Tibial nerve (tissue), 4 donors: Measurements from ENCODE around the gene TBC1D2B. TPM values are rescaled to one million over a fixed set of nuclear protein-coding genes. Genes with fewer than 3 reads are reported as not detected.
A peak's percentile ranks its signal among the peaks of the same experiment; 100 is the strongest.

ENCODE experiments used
- DNase-seq, 2 donors: peaks; one replicate each; pipeline ENCODE4 v3.0.0-alpha.2; 2019; ENCODE audit warnings: low spot score in 2 of 2
- H3K27ac ChIP-seq, 4 donors: fragments of 200-600 bp; sonication (generic) in 3 of 4; one replicate each; pipeline ENCODE4 v1.5.1; 2017 to 2019; ENCODE audit warnings: mild to moderate bottlenecking in 1 of 4
- H3K27me3 ChIP-seq, 2 donors: fragments of 200-600 bp; sonication (generic) in 1 of 2; one replicate each; pipeline versions ENCODE4 v1.5.1 to v1.6.0; 2017 to 2019
- H3K36me3 ChIP-seq, 3 donors: fragments of 200-600 bp; sonication (generic); one replicate each; pipeline ENCODE4 v1.5.1; 2018 to 2019
- H3K4me1 ChIP-seq, 4 donors: fragments of 200-600 bp; sonication (generic) in 3 of 4; one replicate each; pipeline ENCODE4 v1.5.1; 2017 to 2019
- H3K4me3 ChIP-seq, 4 donors: fragments of 200-600 bp; sonication (generic) in 3 of 4; one replicate each; pipeline ENCODE4 v1.5.1; 2017 to 2019; ENCODE audit warnings: mild to moderate bottlenecking in 1 of 4, moderate library complexity in 1 of 4
- H3K9me3 ChIP-seq, 4 donors: fragments of 200-600 bp; sonication (generic) in 3 of 4; one replicate each; pipeline ENCODE4 v1.5.1; 2017 to 2019
- CTCF ChIP-seq, 5 experiments: fragments of 200-600 bp in 3 of 5; fragments of 450-650 bp in 2 of 5; sonication (generic) in 3 of 5; IDR thresholded peaks; one replicate each; pipeline ENCODE4 v1.5.1; 2016 to 2019; ENCODE audit warnings: antibody characterized with exemption in 5 of 5, mild to moderate bottlenecking in 3 of 5, moderate library complexity in 2 of 5
- EP300 ChIP-seq, 2 donors: sonication (generic); formaldehyde crosslinking; IDR thresholded peaks; one replicate each; pipeline ENCODE4 v1.6.1; 2017; ENCODE audit warnings: antibody characterized with exemption in 2 of 2, mild to moderate bottlenecking in 1 of 2
- POLR2A ChIP-seq, 2 donors: fragments of 450-650 bp; IDR thresholded peaks; one replicate each; pipeline ENCODE4 v1.6.1; 2017; ENCODE audit warnings: antibody characterized with exemption in 2 of 2, mild to moderate bottlenecking in 2 of 2, moderate library complexity in 2 of 2
- WGBS, 2 donors: methylation state at CpG; one replicate each; pipeline ENCODE4 v1.1.5; 2018; 5-methylcytosine and 5-hydroxymethylcytosine counted together
- total RNA-seq, 4 donors: library from RNA; depleted of rRNA; stranded (reverse); fragments of >200 nt; gene quantifications; one replicate each; pipeline ENCODE4 v1.1.0, GENCODE V29; 2016

TBC1D2B gene
- total RNA-seq, 4 donors from 2014 or later, result 64.5 to 127 (median 94.5) TPM

GRCh38 chr15:78083186-78083585 lies 5.7 kb upstream of the TBC1D2B start:
- TF ChIP-seq EP300 (IDR thresholded peaks at IDR 0.05), result no peak
- no peak for TF ChIP-seq CTCF (IDR thresholded peaks at IDR 0.05)
- no peak for TF ChIP-seq POLR2A (IDR thresholded peaks at IDR 0.05)
- H3K27ac ChIP-seq, result no peak overlapping the region
- WGBS, 2 donors, result 64 to 85% methylated on average over 4 of the region's 4 CpGs
- no peaks in the 10 kb centered on the region for H3K27me3 ChIP-seq
- no peak overlapping the region for H3K4me3 ChIP-seq
- no peak for DNase-seq
- H3K36me3 ChIP-seq, result no peaks in the 10 kb centered on the region
- no peaks in the 10 kb centered on the region for H3K9me3 ChIP-seq
- peaks cover 0 to 16% (median 0%) of the 10 kb centered on the region in 4 donors for H3K4me1 ChIP-seq

DNA sequence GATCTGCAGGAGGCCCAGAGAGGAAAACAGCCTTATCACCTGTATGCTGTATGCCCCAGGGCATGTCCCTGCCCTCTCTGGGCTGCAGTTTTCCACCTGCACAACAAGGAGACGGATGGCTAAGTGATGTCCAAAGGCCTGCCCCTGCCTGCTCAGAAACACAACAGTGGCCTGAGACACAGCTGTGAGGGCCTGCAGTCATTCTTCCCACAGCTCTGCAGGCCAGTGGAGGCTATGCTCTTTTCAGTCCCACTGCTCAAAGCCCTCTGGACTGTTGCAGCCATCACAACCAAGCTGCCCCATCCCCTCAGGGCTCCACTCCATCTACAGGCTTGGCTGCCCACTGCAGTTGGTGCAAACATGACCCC lies 5.2 kb upstream of the TBC1D2B start:
- Histone ChIP-seq H3K27me3 (no peaks in the 10 kb centered on the region), H3K36me3 (no peaks in the 10 kb centered on the region), H3K9me3 (no peaks in the 10 kb centered on the region), H3K4me1 (peaks cover 0 to 20% (median 0%) of the 10 kb centered on the region in 4 donors), H3K27ac (no peak overlapping the region), H3K4me3 (no peak overlapping the region)
- 80 to 100% methylated on average over 1 of the region's 1 CpG for WGBS, 2 donors
- DNase-seq, result no peak
- TF ChIP-seq CTCF (IDR thresholded peaks at IDR 0.05) (no peak), EP300 (IDR thresholded peaks at IDR 0.05) (no peak)

- no peak overlapping the region for H3K4me3 ChIP-seq
- 59 to 79% methylated on average over 5 of the region's 5 CpGs for WGBS, 2 donors
- peak overlapping the region in 1 of 4 donors; percentile 16 for H3K27ac ChIP-seq
- H3K27me3 ChIP-seq, result no peaks in the 10 kb centered on the region
- no peaks in the 10 kb centered on the region for H3K9me3 ChIP-seq
- H3K4me1 ChIP-seq, result peaks cover 0 to 20% (median 0%) of the 10 kb centered on the region in 4 donors
- DNase-seq, result no peak
- peak in 1 of 2 donors; percentile 45 for TF ChIP-seq EP300 (IDR thresholded peaks at IDR 0.05)
- no peak for TF ChIP-seq CTCF (IDR thresholded peaks at IDR 0.05)
- TF ChIP-seq POLR2A (IDR thresholded peaks at IDR 0.05), result no peak
- H3K36me3 ChIP-seq, result no peaks in the 10 kb centered on the region
These were observed 4.7 kb upstream of the TBC1D2B start for GRCh38 chr15:78082106-78082742.

DNA sequence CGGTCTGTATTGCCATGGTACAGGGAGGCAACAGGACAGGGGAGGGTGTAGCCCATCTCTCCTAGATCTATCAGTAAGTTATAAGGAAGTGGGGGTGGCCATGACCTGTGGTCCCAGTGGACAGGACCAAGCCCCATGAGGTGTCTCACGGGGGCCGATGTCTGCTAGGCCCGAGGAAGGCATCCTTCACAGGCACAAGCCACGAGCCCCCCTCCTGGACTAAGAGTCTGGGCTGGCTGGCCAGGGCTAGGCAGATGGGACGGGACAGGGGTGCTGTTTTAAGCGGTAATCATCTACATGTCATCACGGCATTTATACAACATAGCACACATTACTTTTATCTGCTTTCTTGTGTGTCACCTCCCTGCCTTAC lies 2.6 kb upstream of the TBC1D2B start:
- TF ChIP-seq POLR2A (IDR thresholded peaks at IDR 0.05) (no peak), CTCF (IDR thresholded peaks at IDR 0.05) (no peak), EP300 (IDR thresholded peaks at IDR 0.05) (no peak)
- Histone ChIP-seq H3K4me3 (no peak overlapping the region), H3K36me3 (no peaks in the 10 kb centered on the region), H3K9me3 (no peaks in the 10 kb centered on the region), H3K27me3 (no peaks in the 10 kb centered on the region), H3K4me1 (peaks cover 0 to 35% (median 11%) of the 10 kb centered on the region in 4 donors), H3K27ac (no peak overlapping the region)
- DNase-seq, result no peak
- 92 to 96% methylated on average over 5 to 8 of the region's 8 CpGs for WGBS, 2 donors

DNA sequence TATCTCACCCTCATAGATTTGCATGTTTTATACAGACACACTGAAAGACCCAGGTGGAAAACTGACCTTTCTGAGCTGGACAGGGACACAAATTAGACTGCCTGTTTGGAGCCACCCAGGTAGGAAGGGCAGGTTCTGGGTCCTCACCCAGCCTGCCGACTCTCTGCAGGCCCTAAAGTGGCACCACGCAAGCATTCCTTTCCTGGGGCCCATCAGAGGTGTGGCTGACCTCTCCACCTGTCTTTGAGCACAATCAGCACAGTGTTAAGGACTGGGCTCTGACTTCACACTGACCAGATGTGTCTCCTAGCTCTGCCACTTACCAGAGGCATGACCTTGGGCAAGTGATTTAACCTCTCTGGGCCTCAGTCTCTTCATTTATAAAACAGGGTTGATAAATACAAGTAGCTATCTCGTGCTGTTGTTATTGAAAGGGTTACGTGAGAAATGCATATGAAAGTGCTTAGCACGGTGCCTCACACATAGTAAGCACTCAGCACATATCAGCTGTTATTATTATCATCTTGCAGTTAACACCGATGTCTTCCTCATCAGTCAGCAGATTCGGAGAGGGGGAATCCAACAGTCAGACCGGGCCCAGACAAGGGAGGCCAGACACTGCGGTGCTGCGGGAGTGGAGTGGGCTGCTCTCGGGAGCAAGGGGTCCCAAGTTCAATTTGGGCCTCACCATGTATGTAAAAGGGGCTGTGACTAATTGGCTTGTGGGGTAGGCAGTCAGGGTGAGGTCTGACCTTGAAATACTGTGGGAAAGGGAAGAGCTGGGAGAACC lies 2.0 kb upstream of the TBC1D2B start:
- 89 to 91% methylated on average over 11 of the region's 11 CpGs for WGBS, 2 donors
- H3K4me3 ChIP-seq, result no peak overlapping the region
- no peak for DNase-seq
- no peaks in the 10 kb centered on the region for H3K36me3 ChIP-seq
- no peak overlapping the region for H3K27ac ChIP-seq
- H3K9me3 ChIP-seq, result no peaks in the 10 kb centered on the region
- no peaks in the 10 kb centered on the region for H3K27me3 ChIP-seq
- H3K4me1 ChIP-seq, result peaks cover 0 to 41% (median 14%) of the 10 kb centered on the region in 4 donors
- no peak for TF ChIP-seq CTCF (IDR thresholded peaks at IDR 0.05)
- no peak for TF ChIP-seq EP300 (IDR thresholded peaks at IDR 0.05)
- TF ChIP-seq POLR2A (IDR thresholded peaks at IDR 0.05), result no peak
